HPDE6-E6E7 (cell line): ENCODE data around the gene SMYD3.

Experiments
- DNase-seq: peaks from one replicate; pipeline ENCODE4 v3.0.0; 2011; ENCODE audit warnings: missing footprints; ENCODE audit errors: extremely low spot score

Gene SMYD3

GRCh38 chr1:246515390-246516005 is 8.4 kb upstream of the SMYD3 start:
- no peak for DNase-seq

DNA sequence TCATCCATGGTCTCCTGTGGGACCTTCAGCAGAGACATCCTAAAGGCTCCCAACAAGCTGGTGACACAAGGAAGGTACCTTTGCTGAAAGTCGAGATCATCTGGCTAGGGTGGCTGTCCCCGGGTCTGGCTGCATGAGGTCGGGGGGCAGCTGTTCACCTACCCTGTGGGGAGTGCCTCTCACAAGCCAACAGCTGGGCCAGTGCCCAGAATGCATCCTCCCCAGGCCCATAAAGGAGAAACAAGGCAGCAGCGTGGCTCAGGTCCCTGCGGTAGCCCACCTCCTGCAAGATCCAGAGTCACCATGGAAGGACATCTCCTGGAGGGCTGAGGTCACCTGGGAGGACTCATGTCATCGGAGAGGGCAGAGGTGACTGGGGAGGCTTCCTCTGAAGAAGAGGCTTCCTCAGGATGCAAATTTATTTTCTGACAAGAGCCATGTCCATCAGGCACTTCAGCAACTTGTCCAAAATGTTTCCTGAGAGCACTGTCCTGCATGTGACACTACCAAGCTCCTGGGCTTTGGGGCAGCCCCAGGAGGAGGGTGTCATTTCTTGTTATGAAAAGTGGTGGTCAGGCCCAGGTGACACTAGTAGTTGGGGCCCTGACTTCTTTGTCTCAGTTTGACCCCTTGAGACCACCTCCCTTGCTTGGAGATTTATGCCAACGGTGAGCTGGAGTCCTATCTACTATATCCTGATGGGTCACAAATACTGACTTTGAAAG is 6.7 kb upstream of the SMYD3 start:
- no peak for DNase-seq

- DNase-seq = no peak
Observed at GRCh38 chr1:246513041-246513440, 6.0 kb upstream of the SMYD3 start.

DNA sequence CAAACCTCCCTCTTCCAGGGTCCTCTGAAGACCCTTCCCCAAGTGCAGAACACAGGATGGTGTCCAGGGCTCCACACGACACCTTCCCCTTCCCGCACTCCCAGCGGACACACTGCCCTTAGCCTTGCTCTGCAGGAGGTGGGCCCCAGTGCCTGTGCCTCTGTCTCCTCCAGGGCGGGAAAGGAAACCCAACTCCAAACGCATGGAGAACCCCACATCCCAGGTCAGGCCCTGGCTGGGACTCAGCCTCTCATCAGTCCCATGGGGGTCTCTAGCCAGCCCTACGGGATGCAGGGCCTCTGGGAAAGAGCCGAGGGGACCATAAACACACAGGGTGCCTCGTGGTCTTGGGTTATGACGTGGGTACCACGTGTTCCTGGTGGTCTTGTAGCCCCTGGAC is 5.6 kb upstream of the SMYD3 start:
- no peak for DNase-seq

DNA sequence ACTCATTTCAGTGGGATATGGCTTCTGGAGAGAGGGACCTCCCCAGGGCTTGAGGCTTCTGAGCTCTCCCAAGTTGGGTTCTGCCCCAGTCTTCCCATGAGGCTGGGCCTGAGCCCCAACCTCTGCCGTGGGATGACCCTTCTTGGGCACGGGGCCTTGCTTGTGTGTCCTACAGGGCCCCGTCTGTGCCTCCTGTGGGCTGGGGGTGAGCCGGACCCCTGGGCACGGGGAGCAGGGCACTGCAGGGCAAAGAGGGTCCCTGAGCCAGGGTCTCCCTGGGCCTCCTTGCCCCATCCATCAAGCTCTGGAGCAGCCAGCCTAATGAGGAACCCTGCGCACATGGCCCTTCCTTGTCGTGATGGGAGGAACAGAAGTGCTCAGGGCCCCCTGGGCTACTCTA is 5.2 kb upstream of the SMYD3 start:
- no peak for DNase-seq

DNA sequence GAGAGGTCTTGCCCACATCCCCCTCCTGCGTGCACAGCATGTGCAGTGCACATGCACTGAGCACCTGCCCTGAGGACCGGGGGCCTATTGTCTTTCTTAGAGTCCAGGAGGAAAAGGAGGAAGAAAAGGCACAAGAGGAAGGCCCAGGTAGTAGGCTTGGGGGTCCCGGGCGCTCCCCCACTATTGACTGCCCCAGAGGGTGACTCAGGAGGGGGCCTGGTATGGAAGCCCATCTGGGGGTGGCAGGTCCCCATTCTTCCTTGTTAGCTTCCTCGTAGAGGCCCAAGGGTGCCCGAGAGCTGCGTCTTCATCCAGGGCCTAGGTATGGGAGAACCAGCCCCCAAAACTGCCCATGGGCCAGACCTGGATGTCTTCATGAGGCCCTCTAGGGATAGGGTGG is 4.1 kb upstream of the SMYD3 start:
- no peak for DNase-seq

GRCh38 chr1:246510147-246511030 is 3.3 kb upstream of the SMYD3 start:
- no peak for DNase-seq

- DNase-seq = no peak
Observed at GRCh38 chr1:246508897-246509688, 2.0 kb upstream of the SMYD3 start.

- DNase-seq = no peak
Observed at GRCh38 chr1:246506367-246506673, 759 bp downstream of the SMYD3 start.

DNA sequence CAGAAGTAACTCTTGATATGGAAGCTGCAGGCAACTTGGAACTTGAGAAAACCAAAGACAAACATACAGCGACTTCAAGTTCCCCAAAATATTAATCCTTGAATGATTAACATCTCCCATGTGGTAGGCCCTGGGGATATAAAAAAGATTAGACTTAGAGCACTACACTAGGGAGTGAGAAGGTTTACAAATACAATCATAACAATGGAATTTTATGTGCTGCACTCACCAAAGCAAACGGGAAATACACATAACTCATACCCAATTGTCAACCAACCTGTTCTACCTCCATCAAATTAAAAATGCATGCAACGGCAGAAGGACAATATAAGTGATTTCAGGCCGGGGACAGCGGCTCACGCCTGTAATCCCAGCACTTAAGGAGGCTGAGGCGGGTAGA is 3.7 kb downstream of the SMYD3 start:
- DNase-seq = peak; percentile 75

DNA sequence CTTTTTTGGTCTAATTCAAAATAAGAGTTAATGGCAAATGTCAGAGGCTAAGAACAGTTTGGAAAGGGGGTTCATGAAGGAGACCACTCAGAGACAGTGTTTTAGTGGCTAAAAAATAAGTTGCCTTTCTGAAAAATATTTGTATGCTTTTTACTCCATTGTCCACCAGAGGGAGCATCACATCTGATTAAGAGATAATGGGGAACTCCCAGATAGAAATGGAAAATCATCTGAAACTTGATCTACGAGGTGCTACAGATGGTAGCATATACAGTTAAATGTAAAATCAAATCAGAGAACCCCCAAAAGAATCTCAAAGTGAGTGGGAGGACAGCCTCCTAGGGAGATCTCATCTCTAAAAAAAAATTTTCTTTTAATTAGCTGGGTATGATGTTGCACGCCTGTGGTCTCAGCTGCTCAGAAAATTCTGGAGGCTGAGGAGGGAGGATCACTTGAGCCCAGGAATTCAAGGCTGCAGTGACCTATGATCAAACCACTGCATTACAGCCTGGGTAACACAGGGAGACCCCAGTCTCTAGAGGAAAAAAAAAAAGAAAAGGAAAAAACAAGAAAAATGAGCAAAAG is 9.7 kb downstream of the SMYD3 start:
- peak; percentile 41 for DNase-seq

DNA sequence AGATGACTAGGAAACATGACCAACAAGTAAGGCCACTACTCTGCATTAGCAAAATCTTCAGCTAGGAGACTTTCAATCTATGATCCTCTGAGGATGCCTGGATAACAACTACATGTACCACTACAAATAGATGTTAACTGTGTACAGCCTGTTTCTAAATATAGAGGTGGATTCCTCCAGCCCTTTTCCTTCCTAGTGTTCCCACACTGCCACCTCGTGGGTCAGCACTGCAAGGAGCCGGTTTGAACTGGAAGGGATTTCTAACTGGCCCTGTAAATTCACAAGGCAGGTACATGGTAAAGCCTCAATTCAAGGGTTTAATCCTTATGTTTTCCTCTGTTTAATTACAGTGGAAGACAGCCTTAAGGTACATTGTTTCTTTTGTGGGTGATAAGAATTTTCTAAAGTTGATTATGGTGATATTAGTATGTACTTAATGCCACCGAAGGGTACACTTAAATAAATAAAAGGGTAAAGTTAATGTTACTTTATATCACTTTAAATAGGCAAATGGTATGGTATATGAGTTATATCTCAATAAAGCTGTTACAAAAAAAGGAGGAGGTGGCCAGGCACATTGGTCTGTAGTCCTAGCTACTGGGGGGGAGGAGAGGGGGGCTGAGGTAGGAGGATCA is 14.4 kb downstream of the SMYD3 start:
- peak; percentile 57 for DNase-seq

- DNase-seq = no peak
Observed at GRCh38 chr1:246491551-246492053, 15.5 kb downstream of the SMYD3 start.

- no peak for DNase-seq
Observed at GRCh38 chr1:246488674-246489073, 18.4 kb downstream of the SMYD3 start.

GRCh38 chr1:246483569-246483933 is 23.5 kb downstream of the SMYD3 start:
- no peak for DNase-seq

GRCh38 chr1:246482805-246483568 is 24.1 kb downstream of the SMYD3 start:
- DNase-seq = no peak

DNA sequence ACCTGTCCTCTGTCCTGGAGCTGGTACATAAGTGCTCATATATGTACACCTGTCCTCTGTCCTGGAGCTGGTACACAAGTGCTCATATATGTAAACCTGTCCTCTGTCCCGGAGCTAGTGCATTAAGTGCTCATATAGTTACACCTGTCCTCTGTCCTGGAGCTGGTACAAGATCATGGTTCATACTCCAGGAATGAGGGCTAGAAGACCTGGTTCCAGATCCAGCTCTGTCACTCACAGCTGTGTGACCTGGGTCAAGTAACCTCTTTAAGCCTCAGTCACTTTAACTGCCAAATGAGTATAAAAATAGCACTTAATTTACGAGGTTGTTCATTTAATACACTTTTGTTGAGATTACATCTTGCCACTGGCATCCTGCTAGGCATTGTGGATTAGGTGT is 28.0 kb downstream of the SMYD3 start:
- no peak for DNase-seq

DNA sequence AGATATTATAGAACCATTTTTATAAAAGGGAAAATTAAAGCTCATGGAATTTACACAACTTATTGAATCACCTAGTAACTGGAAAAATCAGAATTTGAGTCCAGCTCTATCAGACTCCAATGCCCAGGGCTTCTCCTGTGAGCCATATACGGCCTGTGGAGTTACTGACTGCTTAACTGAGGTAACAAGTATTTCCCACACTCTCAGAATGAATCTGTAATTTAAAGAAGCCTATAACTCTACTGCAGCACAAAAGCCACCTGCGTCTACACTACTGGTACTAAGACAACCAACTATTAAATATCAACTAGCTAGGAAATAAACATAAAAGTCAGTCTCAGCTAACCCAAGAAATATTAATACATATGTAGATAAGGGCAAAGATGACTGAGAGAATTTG is 29.4 kb downstream of the SMYD3 start:
- no peak for DNase-seq

GRCh38 chr1:246476771-246477170 is 30.3 kb downstream of the SMYD3 start:
- DNase-seq = no peak

GRCh38 chr1:246471688-246472087 is 35.4 kb downstream of the SMYD3 start:
- DNase-seq = no peak
